GM12878 (cell line): Measurements from ENCODE around the gene STRA8. TPM values are rescaled to one million over a fixed set of nuclear protein-coding genes. Genes with fewer than 3 reads are reported as not detected.

Experiments used
- ATAC-seq: fragments of 200-7000 bp; cut with Tn5 transposase; 3 replicates; pipeline ENCODE4 v1.9.1; 2020; ENCODE audit warnings: mild to moderate bottlenecking, moderate library complexity
- BruUV-seq: library from RNA; stranded (reverse); fragments of 400-500 nt; replicated peaks from 2 replicates; lab custom pipeline; 2021; lab: Mats Ljungman, UMichigan
- CTCF ChIA-PET: fragments of 300-600 bp; sonication (Branson Sonifier 250); formaldehyde crosslinking; extraction: SDS; loops from one replicate; lab custom pipeline; 2021; ENCODE audit warnings: inconsistent platforms; lab: Yijun Ruan, JAX
- POLR2A ChIA-PET: fragments of 350-600 bp; formaldehyde crosslinking; extraction: SDS; loops from one replicate; lab custom pipeline; 2021; ENCODE audit warnings: inconsistent platforms; lab: Charles Lee
- RAD21 ChIA-PET: fragments of 300-600 bp; sonication (Branson Sonifier 250); formaldehyde crosslinking; loops from one replicate; lab custom pipeline; 2023; ENCODE audit warnings: antibody characterized with exemption; ENCODE audit not compliant: unreplicated experiment; lab: Charles Lee
- SMC1A ChIA-PET: fragments of 300-600 bp; sonication (Branson Sonifier 250); formaldehyde crosslinking; loops from one replicate; lab custom pipeline; 2023; ENCODE audit not compliant: unreplicated experiment, uncharacterized antibody; lab: Charles Lee
- DNase-seq: peaks from one replicate; pipeline ENCODE4 v3.0.0-alpha.2; 2011; ENCODE audit warnings: low read depth, low spot score
- FAIRE-seq: peaks from 3 replicates; lab custom pipeline; 2011; peaks lifted over from hg19 to GRCh38; lab: Jason Lieb, UNC
- H2AFZ ChIP-seq: 2 replicates; pipeline ENCODE4 v1.6.0; 2011; ENCODE audit warnings: low read depth, low read length, control low read depth; ENCODE audit not compliant: control insufficient read depth
- H3K27ac ChIP-seq: 2 replicates; pipeline ENCODE4 v1.5.1; 2011; ENCODE audit warnings: control low read depth; ENCODE audit not compliant: control insufficient read depth, insufficient read depth
- H3K27me3 ChIP-seq, 2 experiments: replicated peaks in 1 of 2; 2 replicates each; pipeline versions ENCODE4 v1.6.0 to v1.6.1; 2011; ENCODE audit warnings: low read length in 1 of 2; ENCODE audit not compliant: control insufficient read depth in 2 of 2, insufficient read depth in 2 of 2
- H3K36me3 ChIP-seq, 2 experiments: 2 replicates each; pipeline ENCODE4 v1.5.1; 2011; ENCODE audit warnings: low read length in 1 of 2; ENCODE audit not compliant: control insufficient read depth in 2 of 2, insufficient read depth in 2 of 2
- H3K4me1 ChIP-seq: 2 replicates; pipeline ENCODE4 v1.6.1; 2011; ENCODE audit warnings: mild to moderate bottlenecking, low read length, moderate library complexity, mixed read lengths; ENCODE audit not compliant: control insufficient read depth, insufficient read depth
- H3K4me2 ChIP-seq: 2 replicates; pipeline ENCODE4 v1.6.0; 2011; ENCODE audit warnings: control low read depth; ENCODE audit not compliant: control insufficient read depth, insufficient read depth
- H3K4me3 ChIP-seq: fragments of 200-600 bp; sonication (generic); 2 replicates; pipeline ENCODE4 v1.5.1; 2016
- H3K79me2 ChIP-seq: 2 replicates; pipeline ENCODE4 v1.6.0; 2011; ENCODE audit warnings: low read length; ENCODE audit not compliant: control insufficient read depth, insufficient read depth
- H3K9ac ChIP-seq: 2 replicates; pipeline ENCODE4 v1.8.0; 2011; ENCODE audit warnings: low read length, control low read depth, mixed read lengths; ENCODE audit not compliant: control insufficient read depth, insufficient read depth
- H3K9me3 ChIP-seq: replicated peaks from 3 replicates; pipeline ENCODE4 v1.5.1; 2011; ENCODE audit warnings: mild to moderate bottlenecking, low read length; ENCODE audit not compliant: control insufficient read depth, insufficient read depth
- H4K20me1 ChIP-seq: 2 replicates; pipeline ENCODE4 v1.6.0; 2011; ENCODE audit not compliant: control insufficient read depth, insufficient read depth
- CBX3 ChIP-seq: fragments of 200-600 bp; sonication (generic); IDR thresholded peaks from 2 replicates; pipeline ENCODE4 v1.6.1; 2016; ENCODE audit warnings: low read depth, borderline replicate concordance
- CREB1 ChIP-seq: IDR thresholded peaks from 2 replicates; pipeline ENCODE4 v1.6.1; 2012; ENCODE audit warnings: low read depth, mild to moderate bottlenecking, inconsistent platforms
- DPF2 ChIP-seq: fragments of 450-650 bp; IDR thresholded peaks from 2 replicates; pipeline ENCODE4 v1.6.1; 2017; ENCODE audit warnings: mild to moderate bottlenecking
- E2F4 ChIP-seq: IDR thresholded peaks from 2 replicates; pipeline ENCODE4 v1.6.1; 2012; ENCODE audit warnings: low read depth, low read length, improper control_type of control experiment
- E2F8 ChIP-seq: fragments of 450-650 bp; IDR thresholded peaks from 2 replicates; pipeline ENCODE4 v1.6.1; 2018; ENCODE audit warnings: mild to moderate bottlenecking, low read depth, moderate library complexity; ENCODE audit not compliant: partially characterized antibody
- EGR1 ChIP-seq, 2 experiments: IDR thresholded peaks; 1 replicate in 1 of 2; 2 replicates in 1 of 2; pipeline ENCODE4 v1.6.1; 2011 to 2012; ENCODE audit warnings: low read depth in 2 of 2, low read length in 2 of 2, borderline replicate concordance in 1 of 2, mild to moderate bottlenecking in 1 of 2, moderate library complexity in 1 of 2
- ETV6 ChIP-seq, 2 experiments: fragments of 450-650 bp in 1 of 2; IDR thresholded peaks in 1 of 2; conservative IDR thresholded peaks in 1 of 2; 2 replicates each; pipeline ENCODE4 v1.6.1; 2014; ENCODE audit warnings: antibody characterized with exemption in 1 of 2, borderline replicate concordance in 1 of 2, low read depth in 1 of 2, mild to moderate bottlenecking in 1 of 2, moderate library complexity in 1 of 2
- HCFC1 ChIP-seq: fragments of 150-350 bp; IDR thresholded peaks from 2 replicates; pipeline ENCODE4 v1.6.1; 2014; ENCODE audit warnings: low read length
- KAT2A ChIP-seq: conservative IDR thresholded peaks from 2 replicates; pipeline ENCODE4 v1.6.1; 2011; ENCODE audit warnings: low read depth, low read length; ENCODE audit not compliant: control insufficient read depth
- NBN ChIP-seq: fragments of 450-650 bp; IDR thresholded peaks from 2 replicates; pipeline ENCODE4 v1.6.1; 2016
- NFIC ChIP-seq: IDR thresholded peaks from 2 replicates; pipeline ENCODE4 v1.6.1; 2012; ENCODE audit warnings: low read depth, mild to moderate bottlenecking, inconsistent platforms, low read length, moderate library complexity
- PAX8 ChIP-seq: fragments of 450-650 bp; IDR thresholded peaks from 2 replicates; pipeline ENCODE4 v1.6.1; 2017; ENCODE audit warnings: mild to moderate bottlenecking, moderate library complexity
- PKNOX1 ChIP-seq: fragments of 450-650 bp; IDR thresholded peaks from 2 replicates; pipeline ENCODE4 v1.6.1; 2016; ENCODE audit warnings: mild to moderate bottlenecking
- RB1 ChIP-seq: fragments of 450-650 bp; formaldehyde crosslinking; IDR thresholded peaks from 2 replicates; pipeline ENCODE4 v1.6.1; 2017; ENCODE audit warnings: mild to moderate bottlenecking, borderline replicate concordance
- TAF1 ChIP-seq: IDR thresholded peaks from 2 replicates; pipeline ENCODE4 v1.6.1; 2011; ENCODE audit warnings: mild to moderate bottlenecking, low read depth, low read length, borderline replicate concordance
- ZNF207 ChIP-seq: fragments of 450-650 bp; IDR thresholded peaks from 2 replicates; pipeline ENCODE4 v1.6.1; 2014; ENCODE audit warnings: antibody characterized with exemption, mild to moderate bottlenecking, borderline replicate concordance
- ZSCAN29 ChIP-seq: fragments of 450-650 bp; IDR thresholded peaks from 2 replicates; pipeline ENCODE4 v1.6.1; 2017; ENCODE audit warnings: mild to moderate bottlenecking, moderate library complexity
- ZZZ3 ChIP-seq: IDR thresholded peaks from 2 replicates; pipeline ENCODE4 v1.6.1; 2011; ENCODE audit warnings: low read depth; ENCODE audit not compliant: control insufficient read depth, insufficient read length
- WGBS: methylation state at CpG from one replicate; pipeline ENCODE4 v1.1.6; 2016; ENCODE audit warnings: low lambda C conversion rate; ENCODE audit not compliant: insufficient replicate concordance, insufficient coverage; ENCODE audit errors: missing lambda C conversion rate; 5-methylcytosine and 5-hydroxymethylcytosine counted together
- in situ Hi-C: fragments of 300-500 bp; cut with MboI; formaldehyde crosslinking; loops from 9 replicates; pipeline ENCODE4 v1.14.3; 2018; ENCODE audit warnings: mixed read lengths
- intact Hi-C: fragments of 100-400 bp; cut with micrococcal nuclease; formaldehyde crosslinking; loops from one replicate; pipeline ENCODE4 v1.14.2; 2022; ENCODE audit not compliant: unreplicated experiment
- polyA plus RNA-seq, 11 experiments: library from polyadenylated mRNA; depleted of rRNA in 4 of 11; unstranded in 6 of 11; stranded (reverse) in 5 of 11; fragments of >200 nt; fragmentation: Nextera tagmentation in 4 of 11; fragmentation: Illumina TruSeq in 1 of 11; extraction: Ambion mirVana in 4 of 11; extraction: Trizol in 1 of 11; gene quantifications; 1 replicate in 1 of 11; 2 replicates in 10 of 11; pipeline versions ENCODE4 v1.2.1 to v1.2.3, GENCODE V29; 2011 to 2016; ENCODE audit warnings: inconsistent platforms in 2 of 11, missing spikeins in 2 of 11, low read depth in 1 of 11
- total RNA-seq, 4 experiments: library from RNA; depleted of rRNA in 3 of 4; stranded (reverse); fragments of >200 nt in 3 of 4; fragmentation: Illumina TruSeq in 1 of 4; extraction: Trizol in 1 of 4; gene quantifications; 2 replicates each; pipeline versions ENCODE4 v1.2.1 to v1.2.3, GENCODE V29; 2013 to 2021

The STRA8 gene
- total and polyA plus RNA-seq, 10 of the 15 experiments (the other 5 are each of a cell fraction or from before 2014, with no cell fraction given), result 0.15 TPM; not detected in 9

- POLR2A ChIA-PET, result interaction anchor here (0.7 to 10.8 kb wide), 14 partner anchors 9 to 225 kb away, joined by 3 to 299 read pairs (median 6); partner anchors contain the start of genes AGBL3 and CYREN
- BruUV-seq, result no TSS peak
- TF ChIP-seq EGR1 (IDR thresholded peaks at IDR 0.05; ENCODE audit: borderline replicate concordance in 1 of 2, low read depth in 2 of 2, low read length in 2 of 2), result peak in 1 of 2 experiments; percentile 42; a peak in 1 of 3 replicates
- TF ChIP-seq TAF1, result peak; percentile 97
- no peak for TF ChIP-seq PAX8
- TF ChIP-seq DPF2, result peak; percentile 18; the same call in 1 of the 2 replicates
- TF ChIP-seq NBN, result peak; percentile 50; the same call in 1 of the 2 replicates
- peak; percentile 37; the same call in 1 of the 2 replicates for TF ChIP-seq HCFC1
- no peak for TF ChIP-seq KAT2A
- TF ChIP-seq ZSCAN29, result 0 out of 2 replicates have a peak, but pooled peaks have one; percentile 13
- no peak for TF ChIP-seq E2F8
- TF ChIP-seq RB1, result peak; percentile 75; the same call in 1 of the 2 replicates
- peak; percentile 63 for TF ChIP-seq PKNOX1
- TF ChIP-seq NFIC, result no peak
- TF ChIP-seq ETV6 (conservative IDR thresholded peaks at IDR 0.05 in 1 of 2, IDR thresholded peaks at IDR 0.05 in 1 of 2; ENCODE audit: borderline replicate concordance in 1 of 2, low read depth in 1 of 2), result 0 out of 4 replicates have a peak, but pooled peaks of 1 of the 2 experiments have one; percentile 11
- 0 out of 2 replicates have a peak, but pooled peaks have one; percentile 35 for TF ChIP-seq ZNF207
- TF ChIP-seq E2F4, result peak; percentile 64
- peak; percentile 71; the same call in 1 of the 2 replicates for TF ChIP-seq CREB1
- no peak for TF ChIP-seq ZZZ3
- TF ChIP-seq CBX3, result no peak
Observed at GRCh38 chr7:135211179-135211945, 22.3 kb upstream of the STRA8 start, which contains the start of gene WDR91. WDR91 (minus strand) TSS chr7:135211526; CDS start chr7:135211502, 24 bp downstream.

More at GRCh38 chr7:135211179-135211945, 22.3 kb upstream of the STRA8 start, which contains the start of gene WDR91:
- ATAC-seq (peak; percentile 83), FAIRE-seq (no peak), DNase-seq (peak; percentile 81)
- no peaks in the 10 kb centered on the region; the same call in 2 of the 3 replicates for H3K9me3 ChIP-seq
- SMC1A ChIA-PET, result interaction anchor here (1.1 to 10.8 kb wide), 10 partner anchors 8 to 225 kb away, joined by 4 to 251 read pairs (median 18); partner anchors contain the start of genes AGBL3 and CYREN
- CTCF ChIA-PET, result interaction anchor here (1.0 to 10.4 kb wide), 7 partner anchors 9 to 223 kb away, joined by 3 to 109 read pairs (median 4); partner anchors contain the start of gene CYREN
- H3K36me3 ChIP-seq, result peaks cover 0 to 5% of the 10 kb centered on the region in 2 experiments; a peak in 1 of 4 replicates
- peak within 1 kb of the TSS; percentile 92 for H2AFZ ChIP-seq
- H3K9ac ChIP-seq, result peak within 1 kb of the TSS; percentile 92
- WGBS, result under 1% methylated on average over 37 of the region's 82 CpGs
- H4K20me1 ChIP-seq, result no peaks in the 10 kb centered on the region
- H3K4me2 ChIP-seq, result peak within 1 kb of the TSS; percentile 99
- H3K4me1 ChIP-seq, result peaks cover 39% of the 10 kb centered on the region
- intact Hi-C loops, result no loop called here
- peak within 1 kb of the TSS; percentile 99 for H3K4me3 ChIP-seq
- RAD21 ChIA-PET, result interaction anchor here (0.7 to 11.2 kb wide), 15 partner anchors 9 to 224 kb away, joined by 3 to 230 read pairs (median 4); partner anchors contain the start of genes AGBL3 and CYREN
- H3K79me2 ChIP-seq, result peaks cover 45% of the 10 kb centered on the region
- H3K27ac ChIP-seq, result peak within 1 kb of the TSS; percentile 91
- H3K27me3 ChIP-seq, result no peaks in the 10 kb centered on the region
- in situ Hi-C loops, result no loop called here
